Endothelial cell (in vitro differentiated cells): ENCODE data around the gene SEMA3B. TPM values are rescaled to one million over a fixed set of nuclear protein-coding genes. Genes with fewer than 3 reads are reported as not detected.

Experiments used
- DNase-seq: peaks from one replicate; pipeline ENCODE4 v3.0.0; 2021; ENCODE audit warnings: low spot score
- H3K27ac Mint-ChIP-seq: one replicate; pipeline ENCODE4 v1.8.0; 2021; ENCODE audit warnings: mixed read lengths, inconsistent platforms; ENCODE audit not compliant: unreplicated experiment
- H3K27me3 Mint-ChIP-seq: one replicate; pipeline ENCODE4 v1.8.0; 2021; ENCODE audit warnings: mild to moderate bottlenecking, moderate library complexity, mixed read lengths, inconsistent platforms; ENCODE audit not compliant: unreplicated experiment
- H3K36me3 Mint-ChIP-seq: one replicate; pipeline ENCODE4 v1.8.0; 2021; ENCODE audit warnings: mild to moderate bottlenecking, low read depth, mixed read lengths, inconsistent platforms; ENCODE audit not compliant: unreplicated experiment
- H3K4me1 Mint-ChIP-seq: one replicate; pipeline ENCODE4 v1.8.0; 2021; ENCODE audit warnings: mild to moderate bottlenecking, mixed read lengths, inconsistent platforms; ENCODE audit not compliant: unreplicated experiment
- H3K4me3 Mint-ChIP-seq: one replicate; pipeline ENCODE4 v1.8.0; 2021; ENCODE audit warnings: mild to moderate bottlenecking, mixed read lengths, inconsistent platforms; ENCODE audit not compliant: unreplicated experiment
- H3K9me3 Mint-ChIP-seq: one replicate; pipeline ENCODE4 v1.8.0; 2021; ENCODE audit warnings: mixed read lengths, inconsistent platforms; ENCODE audit not compliant: unreplicated experiment
- total RNA-seq: library from RNA; stranded (reverse); fragmentation: NEBNext Ultra II Directional; extraction: Animal tissue kit (Norgen Biotek cat#: 25700); gene quantifications from one replicate; pipeline ENCODE4 v1.2.1, GENCODE V29; 2021; ENCODE audit not compliant: unreplicated experiment
- TF ChIP-seq, protein P1 (sequence below): fragments of 200-600 bp; sonication (generic); IDR thresholded peaks from one replicate; pipeline ENCODE4 v1.5.0; 2021; ENCODE audit warnings: antibody characterized with exemption; ENCODE audit not compliant: unreplicated experiment

SEMA3B gene
- total RNA-seq, 1 donor from 2014 or later: 1.7 TPM

DNA sequence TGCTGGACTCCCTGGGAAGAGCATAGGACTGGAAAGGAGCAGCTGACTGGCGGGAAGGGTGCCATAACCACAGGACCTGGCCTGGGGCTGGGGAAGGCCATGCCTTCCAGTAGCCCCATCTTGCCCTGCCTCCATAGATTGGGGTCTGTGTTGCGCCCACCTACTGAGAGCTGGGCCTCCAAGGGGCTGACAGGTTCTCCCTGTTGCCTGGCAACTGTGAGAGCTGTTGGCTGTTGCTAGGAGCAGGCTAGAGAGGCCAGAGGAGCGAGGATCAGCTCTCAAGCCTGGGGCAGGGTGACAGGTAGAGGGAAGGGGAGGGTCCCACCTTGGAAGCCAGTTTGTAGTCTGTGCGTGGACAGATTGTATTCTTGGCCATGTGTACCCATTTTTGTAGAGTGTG lies 35.8 kb upstream of the SEMA3B start:
- Mint-ChIP-seq H3K36me3 (peaks cover 18% of the 10 kb centered on the region), H3K27me3 (peaks cover 22% of the 10 kb centered on the region), H3K27ac (no peak overlapping the region), H3K4me1 (peaks cover 32% of the 10 kb centered on the region), H3K4me3 (peak overlapping the region; percentile 12), H3K9me3 (no peaks in the 10 kb centered on the region)
- no peak for DNase-seq
- TF ChIP-seq, protein P1, sequence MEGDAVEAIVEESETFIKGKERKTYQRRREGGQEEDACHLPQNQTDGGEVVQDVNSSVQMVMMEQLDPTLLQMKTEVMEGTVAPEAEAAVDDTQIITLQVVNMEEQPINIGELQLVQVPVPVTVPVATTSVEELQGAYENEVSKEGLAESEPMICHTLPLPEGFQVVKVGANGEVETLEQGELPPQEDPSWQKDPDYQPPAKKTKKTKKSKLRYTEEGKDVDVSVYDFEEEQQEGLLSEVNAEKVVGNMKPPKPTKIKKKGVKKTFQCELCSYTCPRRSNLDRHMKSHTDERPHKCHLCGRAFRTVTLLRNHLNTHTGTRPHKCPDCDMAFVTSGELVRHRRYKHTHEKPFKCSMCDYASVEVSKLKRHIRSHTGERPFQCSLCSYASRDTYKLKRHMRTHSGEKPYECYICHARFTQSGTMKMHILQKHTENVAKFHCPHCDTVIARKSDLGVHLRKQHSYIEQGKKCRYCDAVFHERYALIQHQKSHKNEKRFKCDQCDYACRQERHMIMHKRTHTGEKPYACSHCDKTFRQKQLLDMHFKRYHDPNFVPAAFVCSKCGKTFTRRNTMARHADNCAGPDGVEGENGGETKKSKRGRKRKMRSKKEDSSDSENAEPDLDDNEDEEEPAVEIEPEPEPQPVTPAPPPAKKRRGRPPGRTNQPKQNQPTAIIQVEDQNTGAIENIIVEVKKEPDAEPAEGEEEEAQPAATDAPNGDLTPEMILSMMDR: no peak

DNA sequence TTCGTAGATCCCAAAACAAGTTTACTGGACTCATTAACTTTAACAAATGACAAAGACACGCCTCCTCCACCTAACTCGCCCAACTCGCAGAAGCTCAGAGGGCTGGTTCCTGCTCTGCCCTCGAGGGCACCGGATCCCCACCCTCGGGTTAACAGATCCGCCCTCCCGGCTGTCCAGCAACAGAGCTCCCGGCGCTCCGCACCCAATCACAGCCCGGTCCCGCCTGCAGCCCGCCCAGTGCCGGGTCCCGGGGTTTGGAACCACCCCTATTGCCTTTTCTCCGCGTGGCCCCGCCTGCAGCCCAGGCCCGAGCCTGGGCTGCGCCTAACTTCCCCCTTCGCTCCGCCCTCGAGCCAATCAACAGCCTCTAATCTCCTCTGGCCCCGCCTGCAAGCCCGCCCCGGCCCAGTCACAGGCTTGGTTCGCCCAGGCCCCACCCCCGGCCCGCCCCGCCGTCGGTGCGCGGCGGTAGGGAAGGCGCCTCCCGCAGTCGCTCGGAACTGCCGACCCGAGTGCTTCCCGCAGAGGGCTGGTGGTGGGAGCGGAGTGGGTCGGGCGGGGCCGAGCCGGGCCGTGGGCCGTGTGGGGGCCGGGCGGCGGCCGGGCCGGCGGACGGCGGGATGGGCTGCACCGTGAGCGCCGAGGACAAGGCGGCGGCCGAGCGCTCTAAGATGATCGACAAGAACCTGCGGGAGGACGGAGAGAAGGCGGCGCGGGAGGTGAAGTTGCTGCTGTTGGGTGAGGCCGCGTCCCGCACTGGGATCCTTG lies 33.0 kb upstream of the SEMA3B start, which contains the start of gene GNAI2:
Gene GNAI2, plus strand, starts transcription at position 489 of the 768 bp plus-strand sequence. Its CDS starts 132 bp downstream, at position 621.
- no peaks in the 10 kb centered on the region for H3K9me3 Mint-ChIP-seq
- peak within 1 kb of the TSS; percentile 100 for H3K4me3 Mint-ChIP-seq
- TF ChIP-seq, protein P1: no peak
- peaks cover 22% of the 10 kb centered on the region for H3K27me3 Mint-ChIP-seq
- peaks cover 26% of the 10 kb centered on the region for H3K36me3 Mint-ChIP-seq
- H3K27ac Mint-ChIP-seq: peak within 1 kb of the TSS; percentile 91
- DNase-seq: peak; percentile 98
- H3K4me1 Mint-ChIP-seq: peaks cover 44% of the 10 kb centered on the region

DNA sequence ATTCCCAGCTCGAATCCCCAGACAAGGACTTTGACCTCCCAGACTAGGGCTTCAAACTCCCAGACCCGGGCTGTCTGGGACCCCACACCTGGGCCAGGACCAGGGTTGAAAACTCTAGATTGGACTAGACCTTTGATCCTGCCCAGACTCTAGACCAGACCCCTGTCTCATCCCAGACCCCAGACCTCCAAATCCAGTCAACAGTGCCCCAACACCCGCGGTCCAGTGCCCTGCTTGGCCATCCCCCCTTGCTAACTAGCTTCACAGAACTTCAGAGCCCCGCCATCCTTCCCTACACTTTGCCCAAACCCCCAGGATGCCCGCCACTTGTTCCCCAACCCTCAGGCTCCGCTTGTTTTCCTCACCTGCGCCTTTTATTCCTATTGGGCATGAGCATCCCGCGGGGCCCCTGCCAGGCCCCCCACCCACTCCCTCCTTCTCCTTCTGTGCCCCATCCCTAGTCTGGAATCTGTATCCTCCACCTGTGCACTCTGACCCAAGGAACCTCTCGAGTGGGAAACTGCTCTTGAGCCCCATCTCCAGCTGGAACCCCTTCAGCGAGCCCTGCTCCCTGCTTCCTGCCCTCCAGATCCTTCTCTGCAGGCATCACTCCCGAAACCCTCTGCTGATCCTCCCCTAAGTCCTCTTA lies 32.3 kb upstream of the SEMA3B start:
- peak overlapping the region; percentile 91 for H3K27ac Mint-ChIP-seq
- H3K4me3 Mint-ChIP-seq: peak overlapping the region; percentile 100
- H3K9me3 Mint-ChIP-seq: no peaks in the 10 kb centered on the region
- H3K4me1 Mint-ChIP-seq: peaks cover 48% of the 10 kb centered on the region
- peaks cover 26% of the 10 kb centered on the region for H3K36me3 Mint-ChIP-seq
- TF ChIP-seq, protein P1: no peak
- no peak for DNase-seq
- peaks cover 26% of the 10 kb centered on the region for H3K27me3 Mint-ChIP-seq

DNA sequence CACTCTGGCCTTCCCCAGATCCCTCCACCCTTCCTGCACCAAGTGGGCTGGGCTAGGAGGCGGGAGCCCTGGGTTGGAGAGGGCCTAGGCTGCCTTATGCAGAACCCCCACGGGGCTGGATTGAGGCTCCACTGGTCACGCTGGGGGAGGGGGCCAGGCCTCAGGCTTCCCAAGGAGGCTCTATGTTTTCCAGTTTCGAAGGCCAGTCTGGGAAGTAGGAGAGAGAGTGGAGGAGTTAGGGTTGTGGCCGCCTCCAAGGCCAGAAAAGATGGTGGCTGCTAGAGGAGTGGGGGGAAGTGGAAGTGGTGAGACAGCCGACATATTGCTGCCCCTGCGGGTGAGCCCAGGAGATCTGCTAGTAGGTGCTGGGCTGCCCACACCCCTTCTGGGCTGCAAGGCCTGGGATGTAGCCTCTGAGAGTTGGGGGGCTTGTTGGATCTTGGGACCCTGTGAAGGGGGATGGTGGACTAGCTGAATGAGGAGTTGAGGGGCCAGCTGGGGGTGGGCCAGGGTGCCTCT lies 31.8 kb upstream of the SEMA3B start:
- Mint-ChIP-seq H3K36me3 (peaks cover 26% of the 10 kb centered on the region), H3K27me3 (peaks cover 27% of the 10 kb centered on the region), H3K9me3 (no peaks in the 10 kb centered on the region), H3K27ac (peak overlapping the region; percentile 89), H3K4me1 (peaks cover 54% of the 10 kb centered on the region), H3K4me3 (peak overlapping the region; percentile 100)
- DNase-seq: no peak
- TF ChIP-seq, protein P1: no peak
